H1 (cell line): ENCODE data around the gene FRMPD4. TPM values are rescaled to one million over a fixed set of nuclear protein-coding genes. Genes with fewer than 3 reads are reported as not detected.

ENCODE experiments used
- HDAC6 ChIP-seq: IDR thresholded peaks from one replicate; pipeline ENCODE4 v1.7.1; 2012; ENCODE audit warnings: low read depth, mild to moderate bottlenecking, inconsistent platforms, low read length, moderate library complexity
- SP1 ChIP-seq: IDR thresholded peaks from 2 replicates; pipeline ENCODE4 v1.6.1; 2011; ENCODE audit warnings: low read depth, low read length
- polyA plus RNA-seq, 7 experiments: library from polyadenylated mRNA; depleted of rRNA in 3 of 7; stranded (reverse) in 5 of 7; unstranded in 2 of 7; fragments of >200 nt in 5 of 7; fragments of 200-250 nt in 2 of 7; gene quantifications; 1 replicate in 5 of 7; 2 replicates in 1 of 7; 4 replicates in 1 of 7; pipeline versions ENCODE4 v1.2.1 to v1.2.3, GENCODE V29; 2011 to 2013; ENCODE audit warnings: missing spikeins in 2 of 7, mixed read lengths in 2 of 7
- total RNA-seq: library from RNA; stranded (reverse); fragmentation: NEBNext Ultra II Directional; extraction: Animal tissue kit (Norgen Biotek cat#: 25700); gene quantifications from 2 replicates; pipeline ENCODE4 v1.2.1, GENCODE V29; 2021

FRMPD4 gene
- total and polyA plus RNA-seq, 2 of the 8 experiments (the other 6 are each of a cell fraction or from before 2014, with no cell fraction given): 0.02 to 0.37 TPM

GRCh38 chrX:12227412-12228041, 89.3 kb downstream of the FRMPD4 start (continued):
- TF ChIP-seq HDAC6: no peak
- no peak for TF ChIP-seq SP1
